Endothelial cell (in vitro differentiated cells): ENCODE data around the gene CBFA2T3. TPM values are rescaled to one million over a fixed set of nuclear protein-coding genes. Genes with fewer than 3 reads are reported as not detected.

Experiments
- DNase-seq: peaks from one replicate; pipeline ENCODE4 v3.0.0; 2021; ENCODE audit warnings: low spot score
- H3K27ac Mint-ChIP-seq: one replicate; pipeline ENCODE4 v1.8.0; 2021; ENCODE audit warnings: mixed read lengths, inconsistent platforms; ENCODE audit not compliant: unreplicated experiment
- H3K27me3 Mint-ChIP-seq: one replicate; pipeline ENCODE4 v1.8.0; 2021; ENCODE audit warnings: mild to moderate bottlenecking, moderate library complexity, mixed read lengths, inconsistent platforms; ENCODE audit not compliant: unreplicated experiment
- H3K36me3 Mint-ChIP-seq: one replicate; pipeline ENCODE4 v1.8.0; 2021; ENCODE audit warnings: mild to moderate bottlenecking, low read depth, mixed read lengths, inconsistent platforms; ENCODE audit not compliant: unreplicated experiment
- H3K4me1 Mint-ChIP-seq: one replicate; pipeline ENCODE4 v1.8.0; 2021; ENCODE audit warnings: mild to moderate bottlenecking, mixed read lengths, inconsistent platforms; ENCODE audit not compliant: unreplicated experiment
- H3K4me3 Mint-ChIP-seq: one replicate; pipeline ENCODE4 v1.8.0; 2021; ENCODE audit warnings: mild to moderate bottlenecking, mixed read lengths, inconsistent platforms; ENCODE audit not compliant: unreplicated experiment
- H3K9me3 Mint-ChIP-seq: one replicate; pipeline ENCODE4 v1.8.0; 2021; ENCODE audit warnings: mixed read lengths, inconsistent platforms; ENCODE audit not compliant: unreplicated experiment
- CTCF ChIP-seq: fragments of 200-600 bp; sonication (generic); IDR thresholded peaks from one replicate; pipeline ENCODE4 v1.5.0; 2021; ENCODE audit warnings: antibody characterized with exemption; ENCODE audit not compliant: unreplicated experiment
- long read RNA-seq: library from polyadenylated mRNA; unstranded; transcript quantifications from one replicate; pipeline ENCODE4 v2.0.0, GENCODE V29; 2020; ENCODE audit not compliant: unreplicated experiment
- total RNA-seq: library from RNA; stranded (reverse); fragmentation: NEBNext Ultra II Directional; extraction: Animal tissue kit (Norgen Biotek cat#: 25700); gene quantifications from one replicate; pipeline ENCODE4 v1.2.1, GENCODE V29; 2021; ENCODE audit not compliant: unreplicated experiment

Gene CBFA2T3
- total RNA-seq, result 1.6 TPM
- long read RNA-seq, result 0 reads

- H3K27me3 Mint-ChIP-seq, result peaks cover 8% of the 10 kb centered on the region
- no peak within 1 kb of the TSS for H3K4me3 Mint-ChIP-seq
- H3K4me1 Mint-ChIP-seq, result peaks cover 2% of the 10 kb centered on the region
- no peaks in the 10 kb centered on the region for H3K9me3 Mint-ChIP-seq
- H3K27ac Mint-ChIP-seq, result no peak within 1 kb of the TSS
- H3K36me3 Mint-ChIP-seq, result no peaks in the 10 kb centered on the region
- TF ChIP-seq CTCF, result no peak
- peak; percentile 70 for DNase-seq
Observed at GRCh38 chr16:88977018-88977811, at the start of gene CBFA2T3. TSS of gene CBFA2T3 (minus strand) at chr16:88977207. CDS start at chr16:88976807, 400 bp downstream.

DNA sequence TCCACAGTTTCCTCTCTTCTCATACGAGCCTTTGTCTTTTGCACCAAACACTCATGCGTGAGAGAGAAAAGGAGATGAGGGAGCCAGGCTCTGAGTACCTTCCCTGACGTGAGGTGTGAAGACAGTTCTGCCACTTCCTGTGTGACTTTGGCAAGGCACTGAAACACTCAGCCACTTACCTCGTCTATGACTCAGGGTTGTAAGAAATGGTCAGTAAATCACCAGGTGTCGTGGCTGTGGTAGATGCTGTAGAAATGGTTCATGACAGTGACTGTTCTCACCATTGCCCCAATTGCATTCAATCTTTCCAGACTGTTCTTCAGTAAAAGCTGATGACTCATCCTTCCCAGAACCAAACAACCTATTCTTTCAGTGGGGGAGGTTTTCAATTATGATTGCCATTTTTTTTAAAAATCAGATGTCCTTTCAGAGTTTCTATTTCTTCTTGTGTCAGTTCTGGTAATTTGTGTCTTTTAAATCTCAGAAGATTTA is 49.2 kb upstream of the CBFA2T3 start:
- H3K27ac Mint-ChIP-seq, result no peak overlapping the region
- H3K27me3 Mint-ChIP-seq, result peaks cover 2% of the 10 kb centered on the region
- no peak for DNase-seq
- H3K4me1 Mint-ChIP-seq, result no peaks in the 10 kb centered on the region
- H3K4me3 Mint-ChIP-seq, result no peak overlapping the region
- peaks cover 7% of the 10 kb centered on the region for H3K9me3 Mint-ChIP-seq
- H3K36me3 Mint-ChIP-seq, result no peaks in the 10 kb centered on the region
- no peak for TF ChIP-seq CTCF

- TF ChIP-seq CTCF, result no peak
- Mint-ChIP-seq H3K4me1 (no peaks in the 10 kb centered on the region), H3K27me3 (peaks cover 2% of the 10 kb centered on the region)
Observed at GRCh38 chr16:89025636-89026035, 48.6 kb upstream of the CBFA2T3 start.

GRCh38 chr16:89024546-89025060 is 47.6 kb upstream of the CBFA2T3 start:
- Mint-ChIP-seq H3K27me3 (peaks cover 2% of the 10 kb centered on the region), H3K27ac (no peak overlapping the region), H3K4me3 (no peak overlapping the region), H3K36me3 (no peaks in the 10 kb centered on the region), H3K4me1 (no peaks in the 10 kb centered on the region), H3K9me3 (peaks cover 7% of the 10 kb centered on the region)
- DNase-seq, result no peak
- no peak for TF ChIP-seq CTCF

More at GRCh38 chr16:89025636-89026035, 48.6 kb upstream of the CBFA2T3 start:
- DNase-seq, result no peak
- Mint-ChIP-seq H3K9me3 (peaks cover 7% of the 10 kb centered on the region), H3K36me3 (no peaks in the 10 kb centered on the region), H3K27ac (no peak overlapping the region), H3K4me3 (no peak overlapping the region)
